HG02885 (cell line): ENCODE results near the gene KLHL9.
"Not testable (repeated sequence)": the region's sequence is repeated elsewhere in the genome, so short reads cannot be mapped to it uniquely, and the experiment has no call there.

ENCODE experiments used
- ATAC-seq: cut with Tn5 transposase; IDR thresholded peaks from one replicate; pipeline ENCODE4 v1.9.1; 2021; ENCODE audit warnings: mild to moderate bottlenecking; ENCODE audit not compliant: unreplicated experiment, poor library complexity

The KLHL9 gene, protein sequence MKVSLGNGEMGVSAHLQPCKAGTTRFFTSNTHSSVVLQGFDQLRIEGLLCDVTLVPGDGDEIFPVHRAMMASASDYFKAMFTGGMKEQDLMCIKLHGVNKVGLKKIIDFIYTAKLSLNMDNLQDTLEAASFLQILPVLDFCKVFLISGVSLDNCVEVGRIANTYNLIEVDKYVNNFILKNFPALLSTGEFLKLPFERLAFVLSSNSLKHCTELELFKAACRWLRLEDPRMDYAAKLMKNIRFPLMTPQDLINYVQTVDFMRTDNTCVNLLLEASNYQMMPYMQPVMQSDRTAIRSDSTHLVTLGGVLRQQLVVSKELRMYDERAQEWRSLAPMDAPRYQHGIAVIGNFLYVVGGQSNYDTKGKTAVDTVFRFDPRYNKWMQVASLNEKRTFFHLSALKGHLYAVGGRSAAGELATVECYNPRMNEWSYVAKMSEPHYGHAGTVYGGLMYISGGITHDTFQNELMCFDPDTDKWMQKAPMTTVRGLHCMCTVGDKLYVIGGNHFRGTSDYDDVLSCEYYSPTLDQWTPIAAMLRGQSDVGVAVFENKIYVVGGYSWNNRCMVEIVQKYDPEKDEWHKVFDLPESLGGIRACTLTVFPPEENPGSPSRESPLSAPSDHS

GRCh38 chr9:21334701-21335632 is at the start of gene KLHL9:
KLHL9 (minus strand) TSS chr9:21335404; CDS start chr9:21334859, 545 bp downstream.
- ATAC-seq = peak; percentile 91

GRCh38 chr9:21383627-21384026 is 48.4 kb upstream of the KLHL9 start:
- no peak for ATAC-seq

DNA sequence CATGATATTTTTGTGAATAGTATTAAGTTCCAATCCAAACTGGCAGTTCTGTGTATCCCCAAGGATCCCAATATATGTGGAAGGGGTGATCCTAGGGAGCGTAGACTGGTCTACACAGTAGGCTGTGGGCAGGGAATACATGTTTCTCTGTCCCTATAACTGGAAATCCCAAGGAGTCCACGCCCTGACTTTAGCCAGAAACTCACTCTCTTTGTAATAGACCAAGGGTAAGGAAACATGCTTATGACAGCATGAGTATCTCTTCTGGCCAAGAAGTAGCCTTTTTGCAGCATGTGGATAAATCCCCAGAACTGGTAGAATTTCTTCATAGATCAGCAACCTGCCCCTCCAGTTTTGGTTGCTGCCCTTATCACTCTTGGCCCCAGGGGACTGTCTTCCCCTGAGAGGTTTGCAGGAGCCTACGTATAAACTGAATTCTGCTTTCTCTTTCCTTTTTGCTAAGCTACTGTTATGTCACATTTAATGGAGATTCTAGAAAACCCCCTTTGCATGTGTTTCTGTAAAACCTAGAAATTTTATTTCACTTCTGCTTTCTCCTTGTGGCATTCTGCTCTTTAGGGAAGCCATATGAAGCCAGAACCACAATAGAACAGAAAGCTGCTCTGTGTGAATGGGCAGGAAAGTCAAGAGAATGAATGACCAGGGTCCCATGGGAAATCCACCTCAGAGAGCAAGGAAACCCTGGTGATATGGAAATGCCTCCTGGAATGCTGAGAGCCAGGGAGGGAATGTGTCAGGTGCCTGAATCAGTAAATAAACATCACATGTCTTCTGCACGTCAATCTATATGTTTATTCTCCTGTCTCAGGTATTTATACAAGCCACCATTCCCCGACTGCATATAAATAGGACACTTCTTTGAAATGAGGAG is 46.5 kb upstream of the KLHL9 start:
- peak; percentile 98 for ATAC-seq

GRCh38 chr9:21371467-21371866 is 36.3 kb upstream of the KLHL9 start:
- ATAC-seq = not testable (repeated sequence)

GRCh38 chr9:21367957-21368356 is 32.8 kb upstream of the KLHL9 start, which contains the start of gene IFNA13:
IFNA13 (minus strand) TSS chr9:21368057; CDS start chr9:21368010, 47 bp downstream.
- no peak for ATAC-seq

- peak; percentile 89 for ATAC-seq
Observed at GRCh38 chr9:21367169-21367568, 32.0 kb upstream of the KLHL9 start.

- ATAC-seq = no peak
Observed at GRCh38 chr9:21362287-21362686, 27.1 kb upstream of the KLHL9 start.

DNA sequence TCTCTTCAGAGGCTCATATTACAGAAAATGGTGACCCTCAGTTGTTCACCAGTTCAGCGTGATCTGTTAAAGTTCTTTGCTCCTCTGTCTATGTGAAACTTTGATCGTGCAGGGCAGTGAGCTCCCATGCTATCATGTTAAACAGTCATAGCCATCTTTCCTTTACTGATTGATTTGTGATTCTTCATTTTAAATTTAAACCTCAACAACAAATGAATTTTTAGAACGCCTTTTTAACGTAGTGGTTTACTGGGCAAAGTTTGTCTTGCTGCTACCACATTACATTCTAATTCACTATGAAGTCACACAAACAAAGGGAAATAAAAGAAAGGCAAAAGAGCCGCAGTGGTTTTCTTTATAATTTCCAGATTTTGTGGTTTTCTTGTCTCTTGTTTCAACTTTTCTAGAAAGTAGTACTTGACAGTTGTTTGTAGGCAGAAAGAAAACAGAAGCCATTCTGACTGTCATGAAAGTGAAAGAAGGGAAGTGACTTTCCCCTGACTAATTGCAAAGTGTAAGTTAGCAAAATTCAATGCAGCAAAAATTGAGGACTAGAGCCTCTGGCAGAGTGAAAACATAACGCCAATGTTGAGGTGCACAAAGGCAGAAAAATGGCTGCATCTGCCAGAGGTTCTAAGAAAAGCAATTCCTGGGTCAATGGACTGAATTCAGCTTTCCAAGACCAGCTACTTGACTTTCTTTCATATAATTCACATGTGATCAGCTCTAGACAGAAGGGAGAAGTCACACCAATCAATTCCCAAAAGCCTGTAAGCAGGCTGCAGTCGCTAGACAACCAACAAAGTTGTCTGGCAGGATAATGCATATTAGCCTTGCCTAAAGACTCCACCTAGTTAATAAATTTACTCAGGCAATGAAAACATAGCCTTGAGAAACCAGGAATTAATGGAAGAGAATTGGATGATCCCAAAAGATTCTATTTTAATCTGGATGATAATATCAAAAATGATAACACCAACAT is 22.6 kb upstream of the KLHL9 start:
- peak; percentile 95 for ATAC-seq

GRCh38 chr9:21350787-21351186 is 15.6 kb upstream of the KLHL9 start, which contains the start of gene IFNA6:
IFNA6 (minus strand) TSS chr9:21350887; CDS start chr9:21350887, 0 bp downstream.
- ATAC-seq = no peak

DNA sequence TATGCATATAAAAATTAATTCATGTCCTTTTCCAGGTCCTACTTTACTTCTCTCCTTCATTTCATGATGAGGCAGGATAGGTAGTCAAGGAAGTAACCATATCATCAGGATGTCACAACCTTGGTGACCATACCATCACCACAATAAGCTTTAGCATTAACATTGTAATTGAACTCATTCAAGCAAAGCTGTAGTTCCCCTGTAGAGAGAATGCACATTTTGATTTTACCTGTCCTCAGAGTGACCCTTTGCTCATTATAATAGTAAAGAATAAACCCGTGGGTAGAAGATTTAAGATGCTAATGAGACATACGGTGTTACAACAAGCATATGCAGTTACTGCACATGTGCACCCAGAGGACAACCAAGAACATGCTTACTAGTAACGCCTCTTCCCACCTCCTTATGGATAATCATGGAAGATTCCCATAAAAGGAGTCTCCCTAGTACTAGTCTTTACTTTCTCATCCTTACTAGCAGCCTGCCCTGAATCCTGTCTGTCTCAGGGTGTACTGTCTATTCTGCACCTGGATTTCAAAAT is 13.3 kb upstream of the KLHL9 start:
- no peak for ATAC-seq

- no peak for ATAC-seq
Observed at GRCh38 chr9:21340735-21341134, 5.5 kb upstream of the KLHL9 start.

GRCh38 chr9:21336457-21336856 is 1.3 kb upstream of the KLHL9 start:
- ATAC-seq = no peak

DNA sequence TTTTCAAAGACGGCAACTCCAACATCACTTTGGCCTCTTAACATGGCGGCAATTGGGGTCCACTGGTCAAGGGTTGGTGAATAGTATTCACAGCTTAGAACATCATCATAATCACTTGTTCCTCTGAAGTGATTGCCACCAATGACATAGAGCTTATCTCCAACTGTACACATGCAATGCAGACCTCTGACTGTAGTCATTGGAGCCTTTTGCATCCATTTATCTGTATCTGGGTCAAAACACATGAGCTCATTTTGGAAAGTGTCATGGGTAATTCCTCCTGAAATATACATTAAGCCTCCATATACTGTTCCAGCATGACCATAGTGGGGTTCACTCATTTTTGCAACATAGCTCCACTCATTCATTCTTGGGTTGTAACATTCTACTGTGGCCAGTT is 2.0 kb downstream of the KLHL9 start:
- no peak for ATAC-seq

DNA sequence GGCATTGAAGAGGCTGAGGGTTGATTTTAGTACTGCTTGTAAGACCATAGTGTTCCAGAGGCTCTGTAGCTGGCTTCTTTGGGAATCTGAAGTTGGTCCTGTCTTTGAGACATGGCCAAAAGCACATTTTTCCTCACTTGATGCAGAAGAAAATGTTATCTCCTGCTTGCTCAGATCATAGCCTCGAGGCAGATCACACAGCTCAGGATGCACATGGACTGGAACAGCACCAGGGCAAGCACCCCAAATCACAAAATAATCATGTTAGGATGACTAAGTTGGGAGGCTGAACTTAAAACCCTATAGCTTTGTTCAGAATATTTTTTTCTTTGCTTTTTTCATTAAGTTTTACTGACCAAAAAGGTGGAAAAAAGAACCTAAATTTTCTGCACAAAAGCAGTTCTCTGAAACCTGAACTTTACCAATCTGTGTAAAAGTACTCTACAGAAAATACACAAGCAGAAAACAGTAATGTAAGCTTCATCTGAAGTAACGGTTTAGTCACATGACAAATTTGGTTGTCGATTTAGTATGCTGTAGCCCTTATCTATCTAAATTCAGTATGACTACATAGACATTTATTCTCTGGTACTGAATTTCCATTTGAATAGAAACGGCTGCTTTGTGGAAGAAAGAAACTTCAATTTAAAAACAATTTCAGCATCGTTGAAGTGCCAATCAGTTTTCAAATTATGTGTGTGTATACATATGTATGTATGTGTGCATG is 3.4 kb downstream of the KLHL9 start:
- no peak for ATAC-seq

DNA sequence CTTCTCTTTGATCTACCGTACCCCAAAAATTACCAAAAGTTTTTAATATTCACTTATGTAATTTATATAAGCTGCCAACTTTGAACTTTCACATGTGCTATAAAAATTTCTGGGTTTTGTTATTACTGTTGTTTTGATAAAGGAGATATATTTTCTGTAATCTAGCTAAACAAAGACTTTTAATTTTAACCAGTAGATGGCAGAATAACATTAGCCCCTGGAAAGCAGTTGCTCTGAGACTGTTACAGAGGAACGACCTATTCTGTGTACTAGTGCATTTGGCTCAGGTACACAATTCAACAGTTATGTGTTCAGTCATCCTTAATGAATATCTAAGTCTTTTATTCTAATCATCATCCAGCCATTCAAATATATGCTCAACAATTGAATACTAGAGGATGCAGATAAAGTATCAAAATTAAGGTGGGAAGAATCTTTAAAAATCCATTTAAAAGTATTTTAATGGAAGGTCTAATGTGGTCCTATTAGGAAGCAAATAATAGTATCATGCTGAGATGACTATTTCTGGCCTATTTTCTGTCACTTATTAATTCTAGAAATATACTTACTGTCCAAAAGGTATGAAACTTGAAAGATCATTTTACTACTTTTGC is 8.6 kb downstream of the KLHL9 start:
- ATAC-seq = peak; percentile 87

DNA sequence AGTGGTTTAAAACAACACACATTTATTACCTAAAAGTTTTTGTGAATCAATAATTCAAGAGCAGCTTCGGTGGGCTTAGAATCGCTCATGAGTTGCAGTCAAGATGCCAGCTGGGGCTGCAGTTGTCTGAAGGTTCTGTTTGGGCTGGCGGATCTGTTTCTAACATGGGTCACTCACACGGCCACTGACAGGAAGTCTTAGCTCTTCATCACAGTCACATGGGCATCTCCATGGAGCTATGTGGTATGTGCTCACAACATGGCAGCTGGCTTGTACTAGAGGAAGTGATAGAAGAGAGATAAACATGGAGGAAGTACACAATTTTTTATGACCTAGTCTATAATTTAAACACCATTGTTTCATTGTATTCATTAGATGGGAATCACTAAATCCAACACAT is 11.2 kb downstream of the KLHL9 start:
- no peak for ATAC-seq

- ATAC-seq = no peak
Observed at GRCh38 chr9:21322911-21323461, 12.2 kb downstream of the KLHL9 start.
